ENCODE data around the gene RNF168.
A peak's percentile ranks its signal among the peaks of the same experiment; 100 is the strongest.
"Not testable (repeated sequence)": the region's sequence is repeated elsewhere in the genome, so short reads cannot be mapped to it uniquely, and the experiment has no call there.

Gene RNF168

DNA sequence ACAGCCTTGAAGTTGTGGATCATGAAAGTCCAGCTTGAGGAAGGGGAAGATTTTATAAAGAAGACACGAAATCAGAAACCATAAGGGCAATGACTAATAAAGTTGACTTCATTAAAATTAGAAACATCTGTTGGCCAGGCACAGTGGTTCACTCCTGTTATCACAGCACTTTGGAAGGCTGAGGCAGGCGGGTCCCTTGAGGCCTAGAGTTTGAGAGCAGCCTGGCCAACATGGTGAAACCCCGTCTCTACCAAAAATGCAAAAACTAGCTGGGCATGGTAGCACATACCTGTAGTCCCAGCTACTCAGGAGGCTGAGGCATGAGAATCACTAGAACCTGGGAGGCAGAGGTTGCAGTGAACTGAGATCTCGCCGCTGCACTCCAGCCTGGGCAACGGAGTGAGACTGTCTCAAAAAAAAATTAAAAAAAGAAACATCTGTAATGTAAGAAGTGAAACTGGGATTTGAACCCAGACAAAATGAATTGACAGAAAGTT is 63.5 kb downstream of the RNF168 start:
- TF ChIP-seq, protein P1, sequence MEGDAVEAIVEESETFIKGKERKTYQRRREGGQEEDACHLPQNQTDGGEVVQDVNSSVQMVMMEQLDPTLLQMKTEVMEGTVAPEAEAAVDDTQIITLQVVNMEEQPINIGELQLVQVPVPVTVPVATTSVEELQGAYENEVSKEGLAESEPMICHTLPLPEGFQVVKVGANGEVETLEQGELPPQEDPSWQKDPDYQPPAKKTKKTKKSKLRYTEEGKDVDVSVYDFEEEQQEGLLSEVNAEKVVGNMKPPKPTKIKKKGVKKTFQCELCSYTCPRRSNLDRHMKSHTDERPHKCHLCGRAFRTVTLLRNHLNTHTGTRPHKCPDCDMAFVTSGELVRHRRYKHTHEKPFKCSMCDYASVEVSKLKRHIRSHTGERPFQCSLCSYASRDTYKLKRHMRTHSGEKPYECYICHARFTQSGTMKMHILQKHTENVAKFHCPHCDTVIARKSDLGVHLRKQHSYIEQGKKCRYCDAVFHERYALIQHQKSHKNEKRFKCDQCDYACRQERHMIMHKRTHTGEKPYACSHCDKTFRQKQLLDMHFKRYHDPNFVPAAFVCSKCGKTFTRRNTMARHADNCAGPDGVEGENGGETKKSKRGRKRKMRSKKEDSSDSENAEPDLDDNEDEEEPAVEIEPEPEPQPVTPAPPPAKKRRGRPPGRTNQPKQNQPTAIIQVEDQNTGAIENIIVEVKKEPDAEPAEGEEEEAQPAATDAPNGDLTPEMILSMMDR (IDR thresholded peaks at IDR 0.05; ENCODE audit: insufficient read depth, missing control alignments) = no peak
- no peak for FAIRE-seq
- no peak for DNase-seq (ENCODE audit: insufficient read length, low spot score)

DNA sequence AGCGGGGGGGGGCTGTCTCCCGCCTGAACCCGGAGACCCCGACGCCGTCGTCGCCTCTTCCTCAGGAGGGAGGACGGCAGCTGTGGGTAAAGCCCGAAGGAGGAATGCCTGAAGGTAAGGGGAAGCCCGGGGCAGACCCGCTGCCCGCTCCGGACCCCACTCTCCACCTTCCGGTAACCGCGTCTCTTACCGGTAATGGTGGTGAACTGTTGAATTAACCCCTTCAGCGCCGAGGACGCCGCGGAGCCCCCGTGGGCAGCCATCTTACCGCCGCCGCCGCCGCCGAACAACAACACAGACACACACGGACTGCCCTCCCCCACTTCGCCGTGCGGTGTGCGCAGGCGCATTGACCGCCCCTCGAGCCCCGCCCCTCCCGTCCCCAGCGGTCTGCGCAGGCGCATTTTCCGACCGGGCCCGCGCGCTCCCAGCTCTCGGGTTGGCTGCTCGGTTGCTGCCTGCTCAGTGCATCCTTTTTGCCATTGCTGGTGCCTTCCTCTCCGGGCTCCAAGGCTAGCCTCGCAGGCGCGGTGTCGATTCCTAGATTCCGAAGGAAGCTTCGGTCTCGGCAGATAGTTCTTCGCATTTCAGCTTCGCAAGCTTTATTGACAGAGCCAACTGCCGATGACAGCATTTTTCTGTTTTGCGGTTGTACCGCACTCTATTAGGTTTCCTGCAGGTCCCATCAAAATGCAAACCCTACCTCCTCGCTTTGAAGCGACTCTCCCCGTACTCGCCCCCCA is 71.3 kb downstream of the RNF168 start, which contains the start of gene UBXN7:
Gene UBXN7 (minus strand): TSS at position 291 of the 743 bp plus-strand sequence. CDS start 28 bp downstream, at position 263.
- peak; percentile 88 for DNase-seq (ENCODE audit: insufficient read length, low spot score)
- no peak for FAIRE-seq
- TF ChIP-seq, protein P1 (IDR thresholded peaks at IDR 0.05; ENCODE audit: insufficient read depth, missing control alignments) = no peak

DNA sequence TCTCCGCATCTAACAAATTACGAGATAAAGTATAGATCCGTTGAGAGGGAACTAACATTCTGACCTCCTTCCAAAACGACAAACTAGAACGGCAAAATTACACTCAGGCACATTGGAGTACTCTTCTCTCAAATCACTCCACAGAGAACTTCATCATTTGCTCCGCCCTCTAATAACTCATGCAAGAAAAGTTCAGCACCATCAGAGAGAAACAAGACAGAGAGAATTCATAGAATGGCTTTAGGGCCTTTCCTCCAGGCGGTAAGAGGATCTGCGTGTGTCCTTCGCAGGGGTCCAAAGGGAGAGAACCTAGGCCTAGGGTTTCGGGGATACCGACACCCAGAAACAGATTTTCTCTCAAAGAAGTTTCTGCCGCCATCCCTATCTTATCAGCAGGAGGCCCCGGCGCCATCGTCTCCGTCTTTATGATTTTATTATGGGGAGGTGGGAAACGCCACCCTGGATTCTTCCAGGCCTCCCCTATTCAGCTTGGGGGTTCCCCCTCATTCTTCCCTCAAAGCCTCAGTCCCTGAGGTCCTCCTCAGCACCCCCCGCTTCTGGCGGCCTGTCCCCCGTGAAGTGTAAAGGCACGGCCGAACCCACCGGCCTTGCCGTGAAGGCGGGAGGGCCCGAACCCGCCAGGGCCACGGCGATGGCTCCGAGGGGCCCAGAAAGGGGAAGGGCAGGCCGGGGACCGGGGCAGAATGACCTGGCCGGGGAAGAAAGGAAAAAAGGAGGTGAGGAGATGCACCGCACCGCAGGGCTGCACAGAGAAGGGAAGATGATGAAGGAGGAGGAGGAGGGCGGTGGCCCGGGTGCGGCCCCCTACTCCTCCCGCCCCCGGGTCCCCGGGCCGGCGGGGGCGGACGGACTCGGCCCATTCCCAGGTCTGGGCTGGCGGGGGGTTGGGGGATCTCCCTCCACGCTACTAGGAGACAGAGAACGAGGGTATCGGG is 72.1 kb downstream of the RNF168 start:
- DNase-seq (ENCODE audit: insufficient read length, low spot score) (no peak), FAIRE-seq (peak; percentile 64)
- TF ChIP-seq, protein P1 (IDR thresholded peaks at IDR 0.05; ENCODE audit: insufficient read depth, missing control alignments) = no peak

DNA sequence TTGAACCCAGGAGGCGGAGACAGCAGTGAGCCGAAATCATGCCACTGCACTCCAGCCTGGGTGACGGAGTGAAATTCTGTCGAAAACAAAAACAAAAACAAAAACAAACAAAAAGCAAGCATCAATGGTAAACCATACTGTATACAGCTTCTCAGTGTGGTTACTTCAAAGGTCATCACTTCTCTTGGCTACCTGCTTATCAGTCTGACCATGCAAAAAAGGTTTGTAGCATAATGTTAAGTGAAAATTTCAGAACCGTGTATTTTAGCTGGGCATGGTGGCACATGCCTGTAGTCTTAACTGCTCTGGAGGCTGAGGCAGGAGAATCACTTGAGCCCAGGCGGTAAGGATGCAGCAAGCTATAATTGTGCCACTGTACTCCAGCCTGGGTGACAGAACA is 75.5 kb downstream of the RNF168 start:
- DNase-seq (ENCODE audit: insufficient read length, low spot score) (no peak), FAIRE-seq (no peak)
- TF ChIP-seq, protein P1 (IDR thresholded peaks at IDR 0.05; ENCODE audit: insufficient read depth, missing control alignments) = no peak

DNA sequence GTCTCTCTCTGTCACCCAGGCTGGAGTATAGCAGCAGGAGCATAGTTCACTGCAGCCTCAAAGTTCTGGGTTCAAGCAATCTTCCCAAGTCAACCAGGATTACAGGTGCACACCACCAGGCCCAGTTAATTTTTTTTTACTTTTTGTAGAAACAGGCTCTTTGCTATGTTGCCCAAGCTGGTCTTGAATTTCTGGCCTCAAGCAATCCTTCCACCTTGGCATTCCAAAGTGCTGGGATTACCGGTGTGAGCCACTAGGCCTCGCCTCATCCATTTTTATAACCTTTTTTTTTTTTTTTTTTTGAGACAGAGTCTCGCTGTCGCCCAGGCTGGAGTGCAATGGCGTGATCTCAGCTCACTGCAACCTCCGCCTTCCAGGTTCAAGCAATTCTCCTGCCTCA is 79.1 kb downstream of the RNF168 start:
- FAIRE-seq; DNase-seq (ENCODE audit: insufficient read length, low spot score): not testable (repeated sequence)

DNA sequence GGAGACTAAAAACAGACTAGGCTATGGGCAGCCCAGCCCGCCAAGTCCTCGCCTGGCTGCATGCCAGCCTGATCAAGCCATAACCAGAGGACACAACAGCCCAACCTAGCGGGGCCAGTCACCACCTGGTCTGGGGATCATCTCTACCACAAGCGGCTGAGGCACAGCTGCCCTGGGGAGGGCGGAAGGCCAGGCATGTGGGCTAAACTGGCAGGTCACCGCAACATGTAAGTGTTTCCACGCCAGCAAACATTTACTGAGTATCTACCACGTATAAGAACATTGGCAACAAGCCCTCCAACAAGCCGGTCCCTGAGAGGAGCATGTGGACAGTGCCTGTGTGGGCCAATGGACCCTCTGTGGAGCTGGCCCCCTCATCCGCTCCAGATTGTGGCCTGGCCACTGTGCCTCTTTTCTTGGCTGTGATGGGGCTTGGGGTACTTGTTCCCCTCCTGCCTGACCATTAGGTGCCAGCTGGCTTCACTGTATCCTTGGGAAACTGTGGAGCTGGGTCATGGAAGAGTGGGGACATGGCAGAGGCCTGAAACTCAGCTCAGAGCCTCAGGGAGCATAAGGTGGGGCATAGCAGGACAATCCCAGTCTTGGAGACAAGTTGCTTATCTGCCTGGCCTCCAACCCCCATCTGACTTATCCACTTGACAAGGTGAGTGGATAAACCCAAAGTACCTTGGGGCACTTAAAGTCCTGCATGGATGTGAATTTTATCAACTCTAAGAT is 80.4 kb downstream of the RNF168 start:
- DNase-seq (ENCODE audit: insufficient read length, low spot score) (no peak), FAIRE-seq (no peak)
- TF ChIP-seq, protein P1 (IDR thresholded peaks at IDR 0.05; ENCODE audit: insufficient read depth, missing control alignments) = no peak

DNA sequence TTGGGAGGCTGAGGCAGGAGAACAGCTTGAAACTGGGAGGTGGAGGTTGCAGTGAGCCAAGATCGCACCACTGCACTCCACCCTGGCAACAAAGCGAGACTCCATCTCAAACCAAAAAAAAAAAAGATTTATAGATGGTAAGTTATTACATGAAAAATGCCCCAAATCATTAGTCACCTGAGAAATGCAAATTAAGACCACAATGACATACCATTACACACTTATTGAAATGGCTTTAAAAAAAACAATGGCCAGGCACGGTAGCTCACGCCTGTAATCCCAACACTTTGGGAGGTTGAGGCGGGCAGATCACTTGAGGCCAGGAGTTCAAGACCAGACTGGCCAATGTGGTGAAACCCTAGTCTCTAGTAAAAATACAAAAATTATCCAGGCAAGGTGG is 81.9 kb downstream of the RNF168 start:
- not testable (repeated sequence) for DNase-seq (ENCODE audit: insufficient read length, low spot score); FAIRE-seq
